Transverse colon (tissue), 4 donors: ENCODE data around the gene PRSS36.

Experiments used
- CTCF ChIP-seq, 5 experiments: fragments of 200-600 bp in 3 of 5; fragments of 450-650 bp in 2 of 5; sonication (generic) in 3 of 5; IDR thresholded peaks; 1 replicate in 2 of 5; 2 replicates in 3 of 5; pipeline ENCODE4 v1.5.1; 2016 to 2017; ENCODE audit warnings: antibody characterized with exemption in 5 of 5, inconsistent platforms in 3 of 5, mild to moderate bottlenecking in 2 of 5, moderate library complexity in 1 of 5
- POLR2A ChIP-seq: fragments of 450-650 bp; IDR thresholded peaks from one replicate; pipeline ENCODE4 v1.6.1; 2016; ENCODE audit warnings: antibody characterized with exemption, mild to moderate bottlenecking, moderate library complexity
- POLR2AphosphoS5 ChIP-seq, 3 donors: sonication (generic); formaldehyde crosslinking; IDR thresholded peaks; one replicate each; pipeline ENCODE4 v1.6.1; 2016; ENCODE audit warnings: antibody characterized with exemption in 3 of 3

- TF ChIP-seq CTCF (IDR thresholded peaks at IDR 0.05) (no peak), POLR2AphosphoS5 (IDR thresholded peaks at IDR 0.05) (no peak), POLR2A (no peak)
Observed at GRCh38 chr16:31148896-31149295, 970 bp downstream of the PRSS36 start.
